ENCODE data around the gene MRPL9.

- TF ChIP-seq CTCF (IDR thresholded peaks at IDR 0.05; ENCODE audit: insufficient read depth, low read depth, low read length) (no peak), EZH2 (IDR thresholded peaks at IDR 0.05; ENCODE audit: insufficient read depth, low read length) (no peak)
Measured at GRCh38 chr1:151799179-151800022, 36.1 kb upstream of the MRPL9 start.

Data from astrocyte (in vitro differentiated cells and primary cell).